LHCN-M2 (cell line): ENCODE data around the gene PSEN1. TPM values are rescaled to one million over a fixed set of nuclear protein-coding genes. Genes with fewer than 3 reads are reported as not detected.
"Not testable (repeated sequence)": the region's sequence is repeated elsewhere in the genome, so short reads cannot be mapped to it uniquely, and the experiment has no call there.

Experiments used
- DNase-seq: peaks from one replicate; pipeline ENCODE4 v3.0.0-alpha.2; 2012; ENCODE audit warnings: low read depth
- total RNA-seq: library from RNA; depleted of rRNA; stranded (reverse); fragments of >200 nt; gene quantifications from 2 replicates; pipeline ENCODE4 v1.2.3, GENCODE V29; 2014

The PSEN1 gene
- total RNA-seq, 1 experiment from 2014 or later = 38.6 TPM

GRCh38 chr14:73166399-73166798 lies 30.1 kb downstream of the PSEN1 start:
- DNase-seq = no peak

GRCh38 chr14:73167727-73168126 lies 31.4 kb downstream of the PSEN1 start:
- DNase-seq = no peak

- DNase-seq = no peak
Observed at GRCh38 chr14:73168274-73168673, 32.0 kb downstream of the PSEN1 start.

GRCh38 chr14:73168691-73169090 lies 32.4 kb downstream of the PSEN1 start:
- DNase-seq = no peak

- DNase-seq = not testable (repeated sequence)
Observed at GRCh38 chr14:73169855-73170254, 33.5 kb downstream of the PSEN1 start.

- DNase-seq = no peak
Observed at GRCh38 chr14:73170686-73171085, 34.4 kb downstream of the PSEN1 start.

GRCh38 chr14:73172500-73172899 lies 36.2 kb downstream of the PSEN1 start:
- DNase-seq = no peak

GRCh38 chr14:73173092-73173735 lies 36.9 kb downstream of the PSEN1 start:
- peak; percentile 43 for DNase-seq

GRCh38 chr14:73176685-73177084 lies 40.4 kb downstream of the PSEN1 start:
- peak; percentile 19 for DNase-seq

GRCh38 chr14:73180385-73180805 lies 44.1 kb downstream of the PSEN1 start:
- DNase-seq = peak; percentile 77

GRCh38 chr14:73180969-73181368 lies 44.7 kb downstream of the PSEN1 start:
- DNase-seq = not testable (repeated sequence)

- DNase-seq = peak; percentile 38
Observed at GRCh38 chr14:73188501-73188911, 52.2 kb downstream of the PSEN1 start.

GRCh38 chr14:73189651-73190050 lies 53.3 kb downstream of the PSEN1 start:
- DNase-seq = no peak

- DNase-seq = no peak
Observed at GRCh38 chr14:73191441-73191840, 55.1 kb downstream of the PSEN1 start.

- DNase-seq = not testable (repeated sequence)
Observed at GRCh38 chr14:73194306-73194705, 58.0 kb downstream of the PSEN1 start.

- no peak for DNase-seq
Observed at GRCh38 chr14:73198253-73198652, 61.9 kb downstream of the PSEN1 start.

GRCh38 chr14:73203527-73203926 lies 67.2 kb downstream of the PSEN1 start:
- no peak for DNase-seq

GRCh38 chr14:73207615-73208014 lies 71.3 kb downstream of the PSEN1 start:
- no peak for DNase-seq

- peak; percentile 24 for DNase-seq
Observed at GRCh38 chr14:73208390-73208789, 72.1 kb downstream of the PSEN1 start.

- no peak for DNase-seq
Observed at GRCh38 chr14:73208846-73209245, 72.5 kb downstream of the PSEN1 start.

GRCh38 chr14:73209953-73210352 lies 73.6 kb downstream of the PSEN1 start:
- DNase-seq = peak; percentile 82

- DNase-seq = peak; percentile 64
Observed at GRCh38 chr14:73211251-73212040, 75.1 kb downstream of the PSEN1 start.

GRCh38 chr14:73216030-73216429 lies 79.7 kb downstream of the PSEN1 start:
- DNase-seq = no peak
